HEK293 (cell line): ENCODE data around the gene GALNTL6.
"Not testable (repeated sequence)": the region's sequence is repeated elsewhere in the genome, so short reads cannot be mapped to it uniquely, and the experiment has no call there.

Experiments
- CTCF ChIP-seq: fragments of 450-650 bp; formaldehyde crosslinking; IDR thresholded peaks from 2 replicates; pipeline ENCODE4 v1.5.1; 2016; ENCODE audit warnings: missing biosample characterization, missing genetic modification characterization
- ZNF23 ChIP-seq: fragments of 450-650 bp; formaldehyde crosslinking; IDR thresholded peaks from 2 replicates; pipeline ENCODE4 v1.5.1; 2016; ENCODE audit warnings: missing biosample characterization, missing genetic modification characterization, borderline replicate concordance
- ZNF324 ChIP-seq: fragments of 450-650 bp; formaldehyde crosslinking; IDR thresholded peaks from 2 replicates; pipeline ENCODE4 v1.5.1; 2016; ENCODE audit warnings: missing biosample characterization, missing genetic modification characterization

- TF ChIP-seq CTCF, ZNF324, ZNF23 (tag by site-specific recombination): not testable (repeated sequence)
These were observed 920.4 kb downstream of the GALNTL6 start for GRCh38 chr4:172733645-172734044.
